Endodermal cell (in vitro differentiated cells): ENCODE data around the gene FBH1. TPM values are rescaled to one million over a fixed set of nuclear protein-coding genes. Genes with fewer than 3 reads are reported as not detected.

ENCODE experiments used
- DNase-seq: peaks from one replicate; pipeline ENCODE4 v3.0.0-alpha.2; 2017
- H3K27ac ChIP-seq: 2 replicates; pipeline ENCODE4 v1.5.1; 2013; ENCODE audit warnings: mild to moderate bottlenecking, low read depth, low read length, moderate library complexity
- H3K27me3 ChIP-seq: 2 replicates; pipeline ENCODE4 v1.6.1; 2013; ENCODE audit warnings: mild to moderate bottlenecking, low read length, moderate library complexity; ENCODE audit not compliant: insufficient read depth, control insufficient read depth, poor library complexity, severe bottlenecking
- H3K36me3 ChIP-seq: 2 replicates; pipeline ENCODE4 v1.7.0; 2013; ENCODE audit warnings: mild to moderate bottlenecking, low read length, moderate library complexity; ENCODE audit not compliant: control insufficient read depth, insufficient read depth
- H3K4me1 ChIP-seq: one replicate; pipeline ENCODE4 v1.7.0; 2013; ENCODE audit warnings: low read length; ENCODE audit not compliant: control insufficient read depth, insufficient read depth
- H3K4me3 ChIP-seq: 2 replicates; pipeline ENCODE4 v1.5.1; 2013; ENCODE audit warnings: mild to moderate bottlenecking, low read length, moderate library complexity
- H3K9ac ChIP-seq: 2 replicates; pipeline ENCODE4 v1.6.1; 2013; ENCODE audit warnings: mild to moderate bottlenecking, low read length, moderate library complexity; ENCODE audit not compliant: poor library complexity, severe bottlenecking; ENCODE audit errors: extremely low read depth
- H3K9me3 ChIP-seq: 2 replicates; pipeline ENCODE4 v1.6.1; 2013; ENCODE audit warnings: mild to moderate bottlenecking, low read length, moderate library complexity; ENCODE audit not compliant: control insufficient read depth
- H3K27ac Mint-ChIP-seq: 2 replicates; pipeline ENCODE4 v1.8.0; 2020; ENCODE audit warnings: mixed read lengths
- H3K27me3 Mint-ChIP-seq: 2 replicates; pipeline ENCODE4 v1.8.0; 2021; ENCODE audit warnings: mild to moderate bottlenecking, mixed read lengths; ENCODE audit not compliant: insufficient read depth
- H3K36me3 Mint-ChIP-seq: 2 replicates; pipeline ENCODE4 v1.8.0; 2020; ENCODE audit warnings: low read depth, mixed read lengths
- H3K4me1 Mint-ChIP-seq: 2 replicates; pipeline ENCODE4 v1.8.0; 2020; ENCODE audit warnings: mixed read lengths
- H3K4me3 Mint-ChIP-seq: 2 replicates; pipeline ENCODE4 v1.8.0; 2020; ENCODE audit warnings: mild to moderate bottlenecking, moderate library complexity, mixed read lengths
- H3K9me3 Mint-ChIP-seq: 2 replicates; pipeline ENCODE4 v1.8.0; 2020; ENCODE audit warnings: mild to moderate bottlenecking, mixed read lengths
- CTCF ChIP-seq: fragments of 200-600 bp; sonication (generic); conservative IDR thresholded peaks from 2 replicates; pipeline ENCODE4 v1.5.0; 2021; ENCODE audit warnings: antibody characterized with exemption, mild to moderate bottlenecking
- WGBS, 2 experiments: methylation state at CpG; one replicate each; pipeline versions ENCODE4 v1.1.5 to v1.1.7; 2013; ENCODE audit warnings: missing lambda C conversion rate in 2 of 2, mixed read lengths in 1 of 2; ENCODE audit not compliant: insufficient coverage in 1 of 2, insufficient read length in 1 of 2; 5-methylcytosine and 5-hydroxymethylcytosine counted together
- total RNA-seq, 2 donors: library from RNA; stranded (reverse); fragmentation: NEBNext Ultra II Directional in 1 of 2; extraction: Animal tissue kit (Norgen Biotek cat#: 25700) in 1 of 2; gene quantifications; 2 replicates in 1 of 2; 3 replicates in 1 of 2; pipeline ENCODE4 v1.2.1, GENCODE V29; 2021

Gene FBH1
- total RNA-seq, 2 donors from 2014 or later = 61.1 to 71.6 TPM

GRCh38 chr10:5937016-5937415 lies 47.0 kb downstream of the FBH1 start:
- 95 to 99% methylated on average over 14 to 18 of the region's 18 CpGs for WGBS, 2 experiments
- no peaks in the 10 kb centered on the region for H3K27me3 Mint-ChIP-seq
- no peak overlapping the region for H3K4me3 Mint-ChIP-seq
- no peak overlapping the region for H3K4me3 ChIP-seq
- no peaks in the 10 kb centered on the region for H3K9me3 Mint-ChIP-seq
- peaks cover 52% of the 10 kb centered on the region for H3K36me3 ChIP-seq
- no peak for TF ChIP-seq CTCF
- H3K4me1 ChIP-seq = no peaks in the 10 kb centered on the region
- no peaks in the 10 kb centered on the region for H3K4me1 Mint-ChIP-seq
- no peak overlapping the region for H3K9ac ChIP-seq
- H3K27ac Mint-ChIP-seq = no peak overlapping the region
- peaks cover 53% of the 10 kb centered on the region for H3K36me3 Mint-ChIP-seq
- H3K27ac ChIP-seq = no peak overlapping the region
- no peak for DNase-seq
- no peaks in the 10 kb centered on the region for H3K9me3 ChIP-seq
- H3K27me3 ChIP-seq = no peaks in the 10 kb centered on the region

GRCh38 chr10:5938291-5938690 lies 48.2 kb downstream of the FBH1 start:
- Mint-ChIP-seq H3K4me1 (no peaks in the 10 kb centered on the region), H3K36me3 (peaks cover 42% of the 10 kb centered on the region), H3K27me3 (no peaks in the 10 kb centered on the region), H3K9me3 (no peaks in the 10 kb centered on the region), H3K27ac (no peak overlapping the region), H3K4me3 (no peak overlapping the region)
- no peak overlapping the region for H3K9ac ChIP-seq
- H3K27ac ChIP-seq = no peak overlapping the region
- peaks cover 39% of the 10 kb centered on the region for H3K36me3 ChIP-seq
- no peak overlapping the region for H3K4me3 ChIP-seq
- no peaks in the 10 kb centered on the region for H3K27me3 ChIP-seq
- WGBS, 2 experiments = 92 to 98% methylated on average over 12 of the region's 12 CpGs
- no peak for DNase-seq
- no peaks in the 10 kb centered on the region for H3K4me1 ChIP-seq
- no peaks in the 10 kb centered on the region for H3K9me3 ChIP-seq
- no peak for TF ChIP-seq CTCF

- H3K4me3 ChIP-seq = no peak overlapping the region
- TF ChIP-seq CTCF = no peak
- Mint-ChIP-seq H3K36me3 (peaks cover 25% of the 10 kb centered on the region), H3K27ac (no peak overlapping the region), H3K9me3 (no peaks in the 10 kb centered on the region), H3K4me3 (no peak overlapping the region), H3K27me3 (no peaks in the 10 kb centered on the region), H3K4me1 (peaks cover 13% of the 10 kb centered on the region)
- H3K4me1 ChIP-seq = no peaks in the 10 kb centered on the region
- no peak overlapping the region for H3K9ac ChIP-seq
- H3K27ac ChIP-seq = no peak overlapping the region
- no peaks in the 10 kb centered on the region for H3K27me3 ChIP-seq
- WGBS, 2 experiments = 91% methylated on average over 6 of the region's 6 CpGs
- H3K9me3 ChIP-seq = no peaks in the 10 kb centered on the region
- H3K36me3 ChIP-seq = peaks cover 26% of the 10 kb centered on the region
- no peak for DNase-seq
Observed at GRCh38 chr10:5940807-5941218, 50.8 kb downstream of the FBH1 start.
